Measurements from ENCODE around the gene EXOSC9. TPM values are rescaled to one million over a fixed set of nuclear protein-coding genes. Genes with fewer than 3 reads are reported as not detected.

Gene EXOSC9
- total RNA-seq, 1 experiment from 2014 or later = 69.1 TPM

- no peak within 1 kb of the TSS for H3K27ac ChIP-seq (ENCODE audit: insufficient read length, low read depth, low read length)
- TF ChIP-seq, protein P1, sequence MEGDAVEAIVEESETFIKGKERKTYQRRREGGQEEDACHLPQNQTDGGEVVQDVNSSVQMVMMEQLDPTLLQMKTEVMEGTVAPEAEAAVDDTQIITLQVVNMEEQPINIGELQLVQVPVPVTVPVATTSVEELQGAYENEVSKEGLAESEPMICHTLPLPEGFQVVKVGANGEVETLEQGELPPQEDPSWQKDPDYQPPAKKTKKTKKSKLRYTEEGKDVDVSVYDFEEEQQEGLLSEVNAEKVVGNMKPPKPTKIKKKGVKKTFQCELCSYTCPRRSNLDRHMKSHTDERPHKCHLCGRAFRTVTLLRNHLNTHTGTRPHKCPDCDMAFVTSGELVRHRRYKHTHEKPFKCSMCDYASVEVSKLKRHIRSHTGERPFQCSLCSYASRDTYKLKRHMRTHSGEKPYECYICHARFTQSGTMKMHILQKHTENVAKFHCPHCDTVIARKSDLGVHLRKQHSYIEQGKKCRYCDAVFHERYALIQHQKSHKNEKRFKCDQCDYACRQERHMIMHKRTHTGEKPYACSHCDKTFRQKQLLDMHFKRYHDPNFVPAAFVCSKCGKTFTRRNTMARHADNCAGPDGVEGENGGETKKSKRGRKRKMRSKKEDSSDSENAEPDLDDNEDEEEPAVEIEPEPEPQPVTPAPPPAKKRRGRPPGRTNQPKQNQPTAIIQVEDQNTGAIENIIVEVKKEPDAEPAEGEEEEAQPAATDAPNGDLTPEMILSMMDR (conservative IDR thresholded peaks at IDR 0.05) = no peak
- no peak within 1 kb of the TSS for H2BK15ac ChIP-seq (ENCODE audit: low read depth, low read length)
- H2AK5ac ChIP-seq (ENCODE audit: insufficient read length, low read length) = no peak within 1 kb of the TSS
- Mint-ChIP-seq H3K9me3 (no peaks in the 10 kb centered on the region), H3K4me3 (peak within 1 kb of the TSS; percentile 75 to 89), H3K27me3 (ENCODE audit: low read depth) (peaks cover 97% of the 10 kb centered on the region), H3K27ac (no peak within 1 kb of the TSS), H3K4me1 (peaks cover 17 to 18% of the 10 kb centered on the region in 2 experiments), H3K36me3 (ENCODE audit: insufficient read depth in 1 of 3, low read depth in 3 of 3) (no peaks in the 10 kb centered on the region)
- H4K8ac ChIP-seq (replicated peaks; ENCODE audit: insufficient read length, low read depth, low read length) = no peak within 1 kb of the TSS
- H4K20me1 ChIP-seq (ENCODE audit: control insufficient read depth, insufficient read depth, insufficient read length) = no peaks in the 10 kb centered on the region
- H3K23ac ChIP-seq (ENCODE audit: insufficient read length, low read depth, low read length) = no peak within 1 kb of the TSS
- H3K18ac ChIP-seq (ENCODE audit: insufficient read length, low read depth, low read length) = no peak within 1 kb of the TSS
- H3K79me2 ChIP-seq (ENCODE audit: insufficient read depth, low read length) = no peaks in the 10 kb centered on the region
- WGBS (ENCODE audit: extremely low coverage, insufficient read length, low lambda C conversion rate) = no CpG with 5 or more reads among the region's 75 CpGs
- no peaks in the 10 kb centered on the region for H3K79me1 ChIP-seq (ENCODE audit: insufficient read depth, low read depth, low read length, poor library complexity, severe bottlenecking)
- H3K9ac ChIP-seq (ENCODE audit: extremely low read depth, insufficient read length, low read length) = peak within 1 kb of the TSS; percentile 9
- H3K9me3 ChIP-seq (ENCODE audit: control insufficient read depth, low read depth, low read length) = no peaks in the 10 kb centered on the region
- peak; percentile 56 for DNase-seq
- H3K14ac ChIP-seq (ENCODE audit: insufficient read depth, low read length) = peak within 1 kb of the TSS; percentile 66; the same call in 1 of the 2 replicates
- no peak within 1 kb of the TSS for H2AFZ ChIP-seq (ENCODE audit: low read length)
- H3K4me1 ChIP-seq (ENCODE audit: insufficient read depth, low read length) = 0 out of 2 replicates have a peak, but pooled peaks cover 5% of the 10 kb centered on the region
- no peak within 1 kb of the TSS for H2BK12ac ChIP-seq (ENCODE audit: insufficient read length, low read depth, low read length)
- peaks cover 41% of the 10 kb centered on the region for H3K27me3 ChIP-seq (ENCODE audit: insufficient read depth, low read length)
- no peak within 1 kb of the TSS for H3K56ac ChIP-seq (ENCODE audit: insufficient read length, low read depth, low read length)
- H3K4ac ChIP-seq (ENCODE audit: low read depth, low read length) = no peak within 1 kb of the TSS
- peaks cover 9% of the 10 kb centered on the region for H3K23me2 ChIP-seq (ENCODE audit: insufficient read length, low read depth, low read length, poor library complexity, severe bottlenecking)
- no peak within 1 kb of the TSS for H4K91ac ChIP-seq (ENCODE audit: insufficient read length, low read depth, low read length)
- no peak within 1 kb of the TSS for H4K5ac ChIP-seq (ENCODE audit: insufficient read length, low read depth, low read length)
- no peak within 1 kb of the TSS for H2BK20ac ChIP-seq (ENCODE audit: low read depth, low read length, poor library complexity, severe bottlenecking)
- H2BK5ac ChIP-seq (ENCODE audit: insufficient read length, low read length) = no peak within 1 kb of the TSS
- H2BK120ac ChIP-seq (ENCODE audit: low read depth, low read length, poor library complexity, severe bottlenecking) = no peak within 1 kb of the TSS
- no peak within 1 kb of the TSS for H3T11ph ChIP-seq (ENCODE audit: low read length)
- peak within 1 kb of the TSS; percentile 41 for H3K4me2 ChIP-seq (ENCODE audit: insufficient read depth, insufficient read length, low read length)
Observed at GRCh38 chr4:121764702-121765367, 36.3 kb upstream of the EXOSC9 start, which contains the start of gene SMIM43. SMIM43 (minus strand) TSS chr4:121765164; CDS start chr4:121765105, 59 bp downstream.

All from H9 (cell line).